ENCODE data around the gene PI4K2A.
"Not testable (repeated sequence)": the region's sequence is repeated elsewhere in the genome, so short reads cannot be mapped to it uniquely, and the experiment has no call there.

PI4K2A gene

DNA sequence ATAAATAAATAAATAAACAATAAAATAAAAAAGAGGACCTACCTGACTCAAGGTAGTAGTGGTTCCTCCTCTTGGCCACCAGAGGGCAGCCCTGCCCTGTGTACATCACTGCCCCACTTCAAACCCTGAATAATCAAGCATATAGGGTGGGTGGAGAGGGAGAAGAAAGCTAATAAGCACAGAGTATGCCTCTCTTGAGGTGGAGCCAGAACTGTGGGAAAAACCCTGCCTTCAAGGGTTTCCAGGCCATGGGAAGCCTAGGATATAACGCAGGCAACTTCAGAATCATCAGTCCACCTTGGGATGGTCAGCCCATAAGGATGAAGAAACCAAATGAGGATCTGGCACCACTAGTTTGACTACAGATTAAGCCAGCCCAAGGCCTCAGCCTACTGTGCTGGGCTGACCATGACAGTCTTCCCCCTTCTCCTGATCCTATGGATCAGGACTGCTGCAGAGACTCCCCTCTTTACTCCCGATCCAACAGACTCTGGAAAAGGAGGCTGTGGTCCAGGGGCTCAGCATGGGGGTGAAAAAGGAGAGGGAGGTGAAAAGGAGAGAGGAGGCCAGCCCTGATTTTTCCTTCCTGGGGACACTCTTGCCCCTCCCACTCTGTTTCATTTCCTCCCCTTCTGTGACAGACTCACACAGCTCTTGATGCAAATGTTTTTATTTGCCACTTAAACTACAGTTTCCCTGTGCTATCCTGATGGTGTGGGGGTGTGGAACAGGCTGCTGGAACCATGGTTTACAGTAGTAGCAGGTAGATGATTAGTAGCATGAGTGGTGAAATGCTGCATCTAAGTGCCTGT lies 36.5 kb downstream of the PI4K2A start:
- peak; percentile 54 for DNase-seq

DNA sequence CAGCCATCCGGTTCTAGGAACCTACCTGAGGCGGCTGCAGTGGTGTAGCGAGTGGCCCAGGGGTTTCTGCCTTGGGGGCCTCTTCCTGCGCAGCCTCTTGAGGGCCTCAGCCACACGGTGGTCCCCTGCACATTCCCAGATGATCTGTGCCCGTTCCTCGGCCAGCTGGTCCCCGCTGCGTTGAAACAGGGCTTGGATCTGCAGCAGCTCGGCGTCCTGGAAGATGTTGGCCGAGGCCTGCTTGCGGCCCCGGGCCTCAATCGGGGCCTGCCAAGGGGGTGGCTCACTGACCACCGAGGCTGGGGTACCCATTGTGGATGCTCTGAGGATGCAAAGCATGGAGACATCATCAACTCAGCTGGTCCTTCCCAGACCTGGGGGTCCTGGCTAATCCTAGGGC lies 39.1 kb downstream of the PI4K2A start:
- no peak for DNase-seq

DNA sequence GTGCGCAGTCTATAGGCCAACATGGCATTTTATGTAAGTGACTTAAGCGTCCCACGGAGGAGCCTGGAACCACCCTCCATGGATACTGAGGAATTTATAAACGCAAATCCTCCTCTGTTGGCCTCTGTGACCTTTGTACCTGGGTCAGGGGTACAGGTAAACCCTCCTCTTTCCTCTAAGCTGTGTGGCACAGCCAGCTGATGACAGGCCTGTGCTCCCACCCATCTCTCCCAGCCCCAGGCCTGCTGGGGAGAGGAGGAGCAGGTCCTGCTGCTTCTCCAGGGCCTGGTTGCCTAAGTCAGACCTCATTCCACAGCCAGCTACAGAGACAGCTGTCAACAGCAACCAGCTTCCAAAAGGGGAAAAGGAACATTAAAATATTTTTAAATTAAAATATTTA lies 41.6 kb downstream of the PI4K2A start:
- no peak for DNase-seq

DNA sequence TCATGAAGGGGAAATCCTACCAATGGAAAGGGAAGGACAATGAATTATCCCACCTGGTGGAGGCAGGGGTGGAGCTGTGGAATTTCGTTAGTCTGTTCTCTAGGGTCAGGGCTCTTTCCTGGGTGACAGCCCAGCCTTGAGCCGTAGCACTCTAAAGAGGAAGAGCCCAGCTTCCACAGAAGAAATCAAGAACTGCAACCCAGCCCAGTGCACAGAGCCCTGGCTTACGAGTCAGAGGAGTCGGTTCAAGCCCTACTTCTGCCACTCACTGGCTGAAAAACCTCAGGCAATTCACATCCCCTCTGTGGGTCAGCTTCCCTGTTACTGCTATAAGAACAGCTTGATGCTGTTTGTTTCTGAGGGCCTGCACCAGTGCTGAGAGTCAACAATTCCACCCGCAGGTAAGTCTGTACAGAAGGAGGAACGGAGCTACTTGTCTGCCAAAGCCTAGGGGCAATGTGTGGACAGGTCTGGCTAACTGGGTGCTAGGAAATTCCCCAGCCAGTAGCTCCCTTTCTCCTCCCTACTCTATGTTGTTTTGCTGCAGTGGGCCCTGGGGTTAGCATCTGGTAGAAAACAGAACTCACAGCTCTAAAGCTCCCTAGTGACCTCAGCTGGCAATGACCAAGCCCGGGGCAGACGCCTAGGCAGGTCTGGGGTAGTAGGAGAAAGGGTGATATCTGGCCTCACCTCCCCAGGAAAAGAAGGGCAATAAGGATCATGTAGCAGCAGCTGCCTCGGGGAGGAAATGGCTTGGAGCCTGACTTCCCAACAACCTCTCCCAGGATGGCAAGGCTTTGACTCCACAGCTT lies 43.3 kb downstream of the PI4K2A start:
- no peak for DNase-seq

DNA sequence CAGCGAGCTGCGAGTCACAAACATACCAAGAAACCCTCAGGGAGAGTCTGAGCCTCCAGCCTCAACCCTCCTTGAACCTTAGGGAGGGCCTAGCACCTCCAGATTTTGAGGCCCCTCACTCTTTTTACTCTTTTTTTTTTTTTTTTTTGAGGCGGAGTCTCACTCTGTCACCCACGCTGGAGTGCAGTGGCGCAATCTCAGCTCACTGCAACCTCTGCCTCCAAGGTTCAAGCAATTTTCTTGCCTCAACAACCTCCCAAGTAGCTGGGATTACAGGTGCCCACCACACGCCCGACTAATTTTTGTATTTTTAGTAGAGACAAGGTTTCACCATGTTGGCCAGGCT lies 43.9 kb downstream of the PI4K2A start:
- not testable (repeated sequence) for DNase-seq

DNA sequence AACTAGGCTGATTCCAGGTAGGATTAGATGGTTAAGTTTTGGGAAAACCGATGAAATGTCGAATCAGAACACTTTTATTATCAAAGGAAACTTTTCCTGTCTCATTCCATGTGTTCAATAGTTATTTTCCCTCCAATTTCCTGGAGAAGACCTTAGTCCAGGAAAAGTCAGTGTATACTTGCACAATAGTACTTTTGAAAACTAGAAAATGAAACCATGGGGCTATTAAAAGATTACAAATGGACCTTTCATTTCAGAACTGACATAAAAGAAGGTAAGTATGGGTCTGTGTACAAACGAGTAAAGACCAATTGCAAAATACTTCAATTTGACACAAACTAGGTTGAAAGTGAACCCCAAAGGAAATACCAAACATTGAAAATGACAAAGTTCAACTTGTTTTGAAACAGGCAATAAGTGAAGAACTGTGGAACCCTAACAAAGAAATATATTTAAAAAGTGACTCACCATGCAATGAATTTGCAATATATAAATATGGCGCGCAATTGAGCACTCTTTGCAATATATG lies 44.5 kb downstream of the PI4K2A start:
- DNase-seq: no peak

DNA sequence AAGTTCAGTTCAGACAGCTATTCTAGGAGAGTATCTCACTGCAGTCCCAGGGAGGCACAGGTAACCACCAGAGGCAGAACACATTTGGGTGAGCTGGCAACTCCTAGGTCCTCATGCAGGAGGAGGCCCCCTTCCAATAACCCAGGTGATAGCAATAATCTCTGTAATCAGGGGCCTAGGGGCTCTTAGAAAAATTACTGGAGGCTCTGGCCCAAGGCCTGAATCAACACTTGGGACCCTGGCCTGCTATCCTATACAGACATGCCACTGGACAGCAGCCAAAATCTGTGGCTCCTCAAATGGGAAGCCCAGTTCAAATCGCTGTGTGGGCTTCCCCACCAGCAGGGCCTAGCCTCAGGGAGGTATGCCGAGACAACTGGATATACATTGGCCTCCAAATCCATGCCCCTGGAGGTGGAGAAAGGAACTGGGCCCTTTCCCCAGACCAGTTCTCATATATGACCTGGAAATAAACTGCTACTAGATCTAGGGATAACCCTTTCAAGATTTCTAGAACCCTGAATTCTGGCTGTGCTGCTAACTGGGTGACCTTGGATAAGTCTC lies 45.0 kb downstream of the PI4K2A start:
- no peak for DNase-seq

DNA sequence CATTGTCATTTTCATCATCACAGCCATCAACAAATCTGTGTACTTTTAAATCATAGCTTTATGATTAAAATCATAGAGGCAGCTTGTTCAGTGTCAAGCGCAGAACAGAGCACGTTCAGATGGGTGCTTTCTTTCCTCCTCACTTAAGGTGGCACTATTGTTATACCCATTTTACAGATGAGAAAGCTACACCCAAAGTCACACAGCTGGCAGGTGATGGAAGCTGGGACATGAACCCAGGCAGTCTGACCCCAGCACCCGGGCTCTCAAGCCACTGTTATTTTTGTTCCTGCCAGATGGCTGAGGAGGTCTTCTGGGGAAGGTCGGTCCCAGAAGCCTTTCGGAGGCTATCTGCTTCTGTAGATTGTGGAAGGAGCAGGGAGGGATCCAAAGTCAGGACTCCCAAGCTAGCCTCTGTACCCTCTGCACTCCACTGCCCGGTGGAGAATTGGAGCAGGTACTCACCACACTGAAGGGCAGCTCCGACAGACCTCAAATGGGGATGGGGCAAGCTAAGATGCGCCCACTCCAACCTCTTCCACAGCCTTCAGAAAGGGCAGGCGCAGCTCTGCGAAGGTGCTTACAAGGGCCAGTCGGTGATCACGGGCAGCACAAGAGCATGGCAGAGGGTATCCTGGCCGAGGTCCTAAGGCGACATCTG lies 46.0 kb downstream of the PI4K2A start:
- DNase-seq: no peak

DNA sequence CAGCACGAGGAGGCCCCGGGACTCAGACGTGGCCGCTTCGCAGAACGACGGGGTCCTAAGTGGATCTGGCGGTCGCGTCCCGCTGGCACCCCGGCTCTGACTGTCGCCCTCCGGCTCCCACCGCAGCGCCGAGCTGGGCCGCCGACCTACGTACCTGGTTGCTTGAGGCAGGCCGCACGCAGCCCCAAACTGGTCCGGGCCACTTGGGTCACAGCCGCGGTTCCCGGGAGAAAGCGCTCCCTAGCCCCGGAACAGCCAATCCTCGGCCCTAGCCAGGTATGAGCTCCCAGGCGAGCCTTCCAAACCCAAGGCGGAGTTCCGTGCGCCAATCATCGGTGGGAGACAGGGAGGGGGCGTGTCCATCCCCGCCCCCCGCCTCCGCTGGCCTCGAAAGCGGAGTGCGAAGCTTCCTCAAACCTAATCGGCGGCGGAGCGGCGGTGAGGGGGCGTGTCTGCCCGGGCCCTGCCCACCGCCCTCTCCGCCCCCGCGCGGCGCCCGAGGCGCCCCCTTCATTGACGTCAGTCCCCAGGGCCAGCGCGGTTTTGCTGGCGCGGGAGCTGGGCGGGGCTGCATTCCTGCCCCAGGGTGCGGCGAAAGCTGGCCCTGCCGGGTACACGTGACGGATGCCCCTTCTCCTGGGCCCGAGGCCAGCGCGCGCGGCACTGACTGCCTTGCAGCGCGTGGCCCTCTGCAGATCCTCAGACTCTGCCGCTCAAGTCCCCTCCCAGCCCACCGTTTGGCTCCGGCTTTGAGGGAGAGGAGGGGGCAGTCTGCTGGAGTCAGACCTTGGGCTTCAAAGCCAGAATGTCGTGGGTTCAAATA lies 46.7 kb downstream of the PI4K2A start, which contains the start of gene AVPI1:
Gene AVPI1 (minus strand): TSS at position 280 of the 823 bp plus-strand sequence. CDS start 7,336 bp downstream, outside the sequence.
- peak; percentile 98 for DNase-seq

DNA sequence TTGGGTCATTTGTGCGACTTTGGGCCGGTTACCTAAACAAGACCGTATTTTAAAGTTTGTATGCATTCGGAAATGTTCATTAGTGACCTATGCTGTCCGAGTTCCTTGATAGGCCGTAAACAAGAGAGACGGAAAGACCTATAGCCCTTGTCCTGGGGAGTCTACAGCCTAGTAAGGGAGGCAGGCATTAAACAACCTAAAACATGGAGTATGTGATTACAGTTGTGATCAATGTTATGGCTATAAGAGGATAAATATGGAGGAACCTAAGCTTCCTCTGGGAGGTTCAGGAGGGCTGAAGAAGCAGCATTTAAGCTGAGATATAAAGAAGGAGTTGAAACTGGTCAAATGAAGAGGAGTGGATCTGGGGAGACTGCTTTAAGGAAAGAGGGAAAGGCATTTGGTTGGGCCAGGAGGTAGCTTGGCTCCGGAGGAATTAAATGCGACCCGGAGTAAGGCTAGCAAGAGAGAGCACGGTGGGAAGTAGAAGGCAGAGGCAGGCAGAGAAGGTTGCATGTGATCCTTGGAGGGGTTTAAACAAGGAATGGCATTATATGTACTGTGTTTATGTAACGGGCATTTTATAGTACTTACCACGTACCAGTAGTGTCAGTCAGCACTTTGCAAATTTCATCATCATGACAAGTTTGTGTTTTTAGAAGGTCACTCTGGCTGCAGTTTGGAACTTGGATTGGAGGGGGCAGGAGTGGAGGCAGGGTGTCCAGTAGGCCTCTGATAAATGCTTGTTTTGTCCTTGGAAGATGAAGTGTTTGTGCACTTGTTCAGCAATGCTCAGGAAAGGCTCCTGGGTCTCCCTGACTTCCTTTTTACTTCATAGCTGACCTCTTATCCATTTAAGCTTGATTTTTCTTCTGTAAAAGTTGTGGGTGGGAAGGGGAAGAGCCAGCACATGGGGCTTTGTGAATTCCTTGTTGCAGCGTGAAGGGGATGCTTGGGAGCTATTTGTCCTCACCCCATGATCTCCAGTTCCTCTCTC lies 47.6 kb downstream of the PI4K2A start:
- DNase-seq: no peak

DNA sequence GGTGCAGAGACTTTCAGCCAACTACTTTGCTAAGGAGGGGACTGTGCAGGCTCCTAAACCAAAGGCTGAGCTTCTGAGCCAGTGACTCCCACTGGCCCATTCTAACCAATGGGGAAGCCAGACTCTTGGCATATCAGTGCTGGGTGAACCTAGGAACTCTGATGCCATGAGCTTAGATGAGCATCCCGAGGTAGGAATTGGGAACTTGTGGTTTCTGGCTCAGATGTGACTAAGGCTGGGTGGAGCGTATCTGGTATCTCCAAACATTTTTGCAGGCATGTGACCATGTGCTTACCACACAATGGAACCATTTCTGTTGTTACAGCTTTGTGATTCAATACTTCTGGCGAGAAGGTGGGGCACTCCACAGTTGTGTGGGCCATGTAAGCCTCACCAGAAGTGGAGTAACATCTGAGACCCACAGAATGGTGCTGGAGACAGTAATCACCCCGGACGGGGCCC lies 49.1 kb downstream of the PI4K2A start:
- DNase-seq: no peak

DNA sequence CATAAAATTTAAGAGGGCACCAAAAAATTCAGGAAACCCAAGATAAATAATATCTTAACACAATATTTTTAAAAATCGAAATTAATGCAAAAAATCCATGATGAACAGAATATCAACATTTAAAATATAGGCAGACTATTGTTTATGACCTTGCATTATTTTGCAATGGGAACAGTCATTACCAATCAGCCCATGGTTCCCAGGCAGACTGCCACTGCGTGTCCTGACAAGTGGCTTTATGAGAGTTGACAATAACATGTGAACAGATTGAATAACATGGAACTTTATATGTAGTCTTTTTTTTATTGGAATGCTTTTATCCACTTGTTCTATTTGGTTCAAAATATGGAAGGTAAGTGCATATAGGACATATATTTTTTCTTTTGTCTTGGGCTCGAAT lies 49.7 kb downstream of the PI4K2A start:
- no peak for DNase-seq

DNA sequence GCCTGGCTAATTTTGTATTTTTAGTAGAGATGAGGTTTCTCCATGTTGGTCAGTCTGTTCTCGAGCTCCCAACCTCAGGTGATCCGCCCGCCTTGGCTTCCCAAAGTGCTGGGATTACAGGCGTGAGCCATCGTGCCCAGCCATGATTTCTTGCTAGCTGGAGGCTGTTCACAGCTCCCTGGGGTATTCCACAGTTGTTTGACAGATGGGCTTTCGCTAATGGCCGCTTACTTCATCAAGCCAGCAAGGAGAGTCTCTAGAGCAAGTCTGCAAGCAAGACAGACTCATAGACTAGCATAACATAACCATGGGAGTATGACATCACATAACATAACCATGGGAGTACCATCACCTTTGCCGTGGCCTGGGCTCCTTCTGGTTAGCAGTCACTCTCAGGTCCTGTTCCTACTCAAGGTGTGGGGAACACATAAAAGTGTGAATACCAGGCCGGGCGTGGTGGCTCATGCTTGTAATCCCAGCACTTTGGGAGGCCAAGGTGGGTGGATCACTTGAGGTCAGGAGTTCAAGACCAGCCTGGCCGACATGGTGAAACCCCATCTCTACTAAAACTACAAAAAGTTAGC lies 57.7 kb downstream of the PI4K2A start:
- DNase-seq: not testable (repeated sequence)

DNA sequence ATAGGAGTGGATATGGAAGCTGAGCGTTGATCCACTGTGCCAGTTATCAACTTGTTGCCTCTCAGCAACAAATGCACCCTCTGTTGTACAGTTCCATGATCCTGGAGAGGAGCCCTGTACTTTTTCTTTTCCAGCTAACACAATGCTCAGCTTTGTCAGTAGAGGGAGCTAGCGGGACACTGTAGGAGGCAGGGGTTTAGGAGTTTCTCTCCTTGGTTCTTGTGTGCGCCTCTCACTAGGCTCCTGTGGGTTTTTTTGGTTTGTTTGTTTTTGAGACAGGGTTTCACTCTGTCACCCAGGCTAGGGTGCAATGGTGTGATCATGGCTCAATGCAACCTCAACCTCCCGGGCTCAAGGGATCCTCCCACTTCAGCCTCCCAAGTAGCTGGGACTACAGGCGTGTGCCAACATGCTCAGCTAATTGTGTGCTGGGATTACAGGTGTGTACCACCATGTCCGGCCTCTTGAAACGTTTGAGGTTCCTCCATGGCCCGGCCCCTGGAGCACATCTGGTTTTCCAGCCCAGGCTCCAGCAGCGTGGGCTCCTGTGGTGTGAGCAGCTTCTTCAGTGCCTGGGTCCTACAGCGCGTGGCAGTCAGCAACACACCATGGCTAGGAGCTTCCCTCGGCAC lies 61.1 kb downstream of the PI4K2A start:
- DNase-seq: peak; percentile 36

DNA sequence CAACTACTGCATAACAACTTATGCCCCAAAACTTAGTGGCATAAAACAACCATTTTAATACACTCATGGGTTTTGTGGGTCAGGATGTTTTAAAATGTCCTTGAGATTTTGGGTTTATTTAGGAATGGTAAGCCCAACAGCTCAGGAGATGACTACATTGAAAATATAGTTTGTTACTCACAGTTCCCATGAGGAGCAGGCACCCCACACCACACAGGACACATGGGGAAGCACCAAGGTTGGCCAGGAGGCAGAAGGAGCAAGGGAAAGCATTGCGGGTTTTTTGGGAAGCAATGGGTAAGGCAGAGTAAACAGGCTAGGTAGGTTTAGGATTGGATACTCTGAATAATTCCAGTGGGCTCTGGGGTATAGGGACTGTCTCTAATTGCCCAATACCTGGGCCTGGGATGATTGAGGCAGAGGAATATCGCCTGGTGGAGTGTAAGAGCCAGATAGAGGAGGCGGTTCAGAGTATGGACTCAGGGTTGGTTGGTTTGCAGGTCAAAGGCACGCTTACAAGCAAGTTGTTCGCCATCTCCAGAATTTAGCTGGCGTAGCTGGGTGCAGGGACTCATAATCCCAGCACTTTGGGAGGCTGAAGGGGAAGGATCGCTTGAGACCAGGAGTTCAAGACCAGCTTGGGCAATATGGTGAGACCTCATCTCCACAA lies 63.1 kb downstream of the PI4K2A start:
- no peak for DNase-seq

DNA sequence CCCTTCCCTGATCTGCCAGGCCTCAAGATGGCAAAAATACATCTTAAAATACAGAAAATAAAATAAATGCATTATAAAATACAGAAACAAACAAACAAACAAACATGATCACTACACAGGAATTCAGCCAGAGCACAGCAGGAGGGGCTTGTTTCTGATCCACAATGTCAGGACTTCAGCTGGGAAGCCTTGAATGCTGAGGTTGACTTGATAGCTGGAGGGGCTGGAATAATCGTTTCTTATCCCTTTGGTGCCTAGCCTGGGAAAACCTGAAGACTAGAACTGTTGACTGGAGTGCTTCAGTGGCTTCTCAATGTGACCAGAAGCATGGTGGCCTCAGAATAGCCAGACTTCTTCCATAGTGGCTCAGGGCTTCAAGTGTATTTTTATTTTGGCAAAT lies 63.9 kb downstream of the PI4K2A start:
- DNase-seq: no peak

DNA sequence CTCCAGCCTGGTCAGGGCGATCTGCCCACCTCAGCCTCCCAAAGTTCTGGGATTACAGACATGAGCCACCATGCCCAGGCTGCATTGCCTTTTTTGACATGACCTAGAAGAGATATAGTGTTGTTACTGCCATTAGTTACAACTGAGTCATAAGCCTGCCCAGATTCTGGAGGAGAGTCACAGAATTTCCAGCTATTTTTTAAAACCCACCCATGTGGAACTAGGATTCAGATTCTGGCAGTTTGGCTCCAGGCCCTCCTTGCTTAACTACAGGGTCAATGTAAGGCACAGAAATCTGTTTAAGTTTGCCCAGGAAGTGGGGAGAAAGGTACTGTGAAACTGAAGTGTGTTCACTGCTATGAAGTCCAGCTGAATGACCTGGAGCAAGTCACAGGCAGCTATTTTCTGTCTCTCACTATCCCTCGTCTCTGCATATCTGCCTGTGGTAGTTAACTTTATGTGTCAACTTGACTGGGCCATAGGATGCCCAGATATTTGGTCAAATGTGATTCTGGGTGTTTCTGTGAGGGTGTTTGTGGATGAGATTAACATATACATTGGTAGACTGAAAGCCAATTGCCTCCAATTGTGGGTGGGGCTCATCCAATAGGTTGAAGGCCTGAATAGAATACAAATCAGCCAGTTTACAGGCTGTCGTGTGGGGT lies 64.7 kb downstream of the PI4K2A start:
- DNase-seq: no peak

DNA sequence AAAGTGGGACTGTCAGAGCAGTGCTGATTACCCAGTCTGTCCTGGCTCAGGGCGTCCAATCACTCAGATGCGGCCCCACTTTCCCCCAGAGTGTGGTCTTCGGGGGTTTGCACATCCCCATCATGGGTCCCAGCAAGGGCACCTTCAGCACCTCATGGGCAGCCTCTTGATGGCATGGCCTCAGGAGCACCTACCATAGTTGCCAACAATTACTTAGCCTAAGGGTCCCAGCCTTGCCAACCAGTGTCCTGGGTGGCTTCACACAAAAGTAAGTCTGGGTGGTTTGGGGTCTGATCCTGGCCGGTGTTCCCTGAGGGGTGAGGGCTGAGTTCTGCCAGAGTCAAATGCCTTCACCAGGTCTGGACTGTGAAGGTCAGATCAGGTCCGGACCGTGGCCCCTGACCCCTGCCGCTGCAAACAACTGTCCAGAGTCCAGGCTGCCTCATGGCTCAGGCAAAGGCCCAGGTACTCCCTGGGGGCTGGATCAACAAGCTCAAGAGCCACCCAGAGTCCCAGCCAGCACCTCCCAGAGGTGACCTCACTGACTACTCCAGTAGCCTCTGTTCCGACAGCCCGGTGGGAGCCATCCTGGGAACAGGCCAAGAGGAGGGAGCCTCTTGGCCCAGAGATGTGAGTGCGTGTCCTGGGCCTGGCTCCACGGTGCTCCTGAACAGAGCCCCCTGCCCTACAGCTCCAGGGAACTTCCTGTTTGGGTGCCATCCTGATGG lies 66.8 kb downstream of the PI4K2A start:
- no peak for DNase-seq

All from activated CD8-positive, alpha-beta memory T cell treated with anti-CD3 and anti-CD28 coated beads, Interleukin-2, amount 50 U/mL, for 4 hours (primary cell).